OCI-LY7 (cell line): ENCODE data around the gene KXD1.

Source experiments
- EZH2phosphoT487 ChIP-seq: fragments of 200-600 bp; sonication (generic); IDR thresholded peaks from 2 replicates; pipeline ENCODE4 v1.6.1; 2018; ENCODE audit warnings: low read depth, borderline replicate concordance, mild to moderate bottlenecking, mixed run types, antibody characterized with exemption, low read length, moderate library complexity, mixed read lengths
- TF ChIP-seq, protein P1 (sequence below): fragments of 200-600 bp; sonication (generic); conservative IDR thresholded peaks from 2 replicates; pipeline ENCODE4 v1.5.1; 2014; ENCODE audit warnings: mild to moderate bottlenecking, antibody characterized with exemption, low read length, moderate library complexity, mixed read lengths

DNA sequence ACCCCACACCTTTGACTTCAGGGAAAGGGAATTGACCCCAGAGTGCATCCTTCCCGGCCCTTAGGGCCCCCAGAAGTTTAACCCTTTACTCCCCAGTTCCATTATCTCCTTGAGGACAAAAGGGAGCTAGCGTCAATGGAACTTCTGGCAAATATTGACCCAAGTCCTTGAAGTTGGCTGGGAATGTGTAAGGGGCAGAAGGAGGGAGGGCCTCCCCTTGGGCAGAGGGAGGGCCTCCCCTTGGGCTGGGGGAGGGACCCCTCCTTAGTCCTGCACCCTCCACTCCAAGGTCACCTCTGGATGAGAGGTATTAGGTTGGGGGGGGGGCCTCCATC is 52.0 kb downstream of the KXD1 start:
- TF ChIP-seq, protein P1, sequence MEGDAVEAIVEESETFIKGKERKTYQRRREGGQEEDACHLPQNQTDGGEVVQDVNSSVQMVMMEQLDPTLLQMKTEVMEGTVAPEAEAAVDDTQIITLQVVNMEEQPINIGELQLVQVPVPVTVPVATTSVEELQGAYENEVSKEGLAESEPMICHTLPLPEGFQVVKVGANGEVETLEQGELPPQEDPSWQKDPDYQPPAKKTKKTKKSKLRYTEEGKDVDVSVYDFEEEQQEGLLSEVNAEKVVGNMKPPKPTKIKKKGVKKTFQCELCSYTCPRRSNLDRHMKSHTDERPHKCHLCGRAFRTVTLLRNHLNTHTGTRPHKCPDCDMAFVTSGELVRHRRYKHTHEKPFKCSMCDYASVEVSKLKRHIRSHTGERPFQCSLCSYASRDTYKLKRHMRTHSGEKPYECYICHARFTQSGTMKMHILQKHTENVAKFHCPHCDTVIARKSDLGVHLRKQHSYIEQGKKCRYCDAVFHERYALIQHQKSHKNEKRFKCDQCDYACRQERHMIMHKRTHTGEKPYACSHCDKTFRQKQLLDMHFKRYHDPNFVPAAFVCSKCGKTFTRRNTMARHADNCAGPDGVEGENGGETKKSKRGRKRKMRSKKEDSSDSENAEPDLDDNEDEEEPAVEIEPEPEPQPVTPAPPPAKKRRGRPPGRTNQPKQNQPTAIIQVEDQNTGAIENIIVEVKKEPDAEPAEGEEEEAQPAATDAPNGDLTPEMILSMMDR: no peak
- TF ChIP-seq EZH2phosphoT487: no peak
